ENCODE data around the gene ZNF474.

The ZNF474 gene

GRCh38 chr5:122192497-122193496 is 63.5 kb downstream of the ZNF474 start:
- Histone ChIP-seq H3K9me3 (ENCODE audit: control insufficient read depth in 2 of 2, low read length in 2 of 2) (no peaks in the 10 kb centered on the region), H3K27ac (ENCODE audit: low read depth in 2 of 2, low read length in 2 of 2) (no peak overlapping the region), H3K27me3 (ENCODE audit: control insufficient read depth in 2 of 2, insufficient read depth in 2 of 2, low read length in 2 of 2) (peaks cover 0 to 3% of the 10 kb centered on the region in 2 donors), H3K4me3 (ENCODE audit: low read length in 2 of 2) (no peak overlapping the region), H3K9ac (ENCODE audit: low read depth in 1 of 2, low read length in 2 of 2) (no peak overlapping the region), H3K36me3 (ENCODE audit: control insufficient read depth in 2 of 2, insufficient read depth in 2 of 2, low read length in 2 of 2) (no peaks in the 10 kb centered on the region), H3K4me1 (ENCODE audit: control insufficient read depth in 2 of 2, insufficient read depth in 2 of 2, low read length in 2 of 2) (peaks cover 0 to 3% of the 10 kb centered on the region in 2 donors)

DNA sequence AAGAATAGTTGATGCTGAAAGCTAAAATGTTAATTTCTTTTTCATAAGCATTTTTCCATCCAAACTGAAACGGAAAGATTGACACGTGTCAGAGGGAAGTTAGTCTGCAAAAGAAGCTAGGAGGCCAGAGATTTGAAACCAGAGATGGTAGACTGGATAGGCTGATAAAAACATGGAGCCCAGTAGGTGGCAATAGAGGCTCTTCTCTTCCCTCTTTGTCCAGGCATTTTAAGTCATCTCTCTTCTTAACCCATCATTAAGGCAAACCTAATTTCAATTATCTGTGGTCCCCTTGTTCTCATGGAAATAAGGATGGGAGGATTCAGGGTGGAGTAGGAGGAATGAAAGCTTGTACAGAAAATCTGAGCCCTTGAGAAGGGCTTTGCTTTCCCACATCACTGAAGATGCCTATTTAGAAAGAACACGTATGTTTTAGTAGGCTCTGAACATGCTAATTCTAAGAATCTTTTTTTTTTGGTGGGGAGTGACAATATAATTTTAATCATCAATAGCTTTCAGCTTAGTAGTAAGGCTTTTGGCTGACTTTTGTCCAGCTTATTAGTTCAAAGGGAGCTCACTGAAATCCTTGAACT is 66.6 kb downstream of the ZNF474 start:
- Histone ChIP-seq H3K4me1 (ENCODE audit: control insufficient read depth in 2 of 2, insufficient read depth in 2 of 2, low read length in 2 of 2) (no peaks in the 10 kb centered on the region), H3K4me3 (ENCODE audit: low read length in 2 of 2) (no peak overlapping the region), H3K27me3 (ENCODE audit: control insufficient read depth in 2 of 2, insufficient read depth in 2 of 2, low read length in 2 of 2) (peaks cover 0 to 3% of the 10 kb centered on the region in 2 donors), H3K9ac (ENCODE audit: low read depth in 1 of 2, low read length in 2 of 2) (no peak overlapping the region), H3K27ac (ENCODE audit: low read depth in 2 of 2, low read length in 2 of 2) (no peak overlapping the region), H3K9me3 (ENCODE audit: control insufficient read depth in 2 of 2, low read length in 2 of 2) (no peaks in the 10 kb centered on the region), H3K36me3 (ENCODE audit: control insufficient read depth in 2 of 2, insufficient read depth in 2 of 2, low read length in 2 of 2) (no peaks in the 10 kb centered on the region)

DNA sequence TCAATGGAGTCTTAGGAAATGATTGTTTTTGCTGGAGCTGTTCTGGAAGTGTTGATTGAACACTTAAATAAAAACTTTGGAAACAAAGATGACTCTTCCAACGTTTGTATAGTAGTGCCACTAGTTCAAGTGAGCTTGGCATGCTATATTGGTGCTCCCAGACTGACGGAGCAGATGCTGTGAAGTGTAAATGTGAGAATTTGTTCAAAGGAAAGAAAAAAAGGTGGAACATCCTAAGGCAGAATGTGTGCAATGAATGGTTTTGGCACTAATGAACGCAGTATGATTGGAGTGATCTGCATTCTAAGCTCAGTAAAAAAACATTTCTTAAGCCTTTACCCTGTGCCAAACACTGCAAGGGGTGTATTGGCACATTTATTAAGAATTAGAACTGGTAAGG is 69.8 kb downstream of the ZNF474 start:
- Histone ChIP-seq H3K4me1 (ENCODE audit: control insufficient read depth in 2 of 2, insufficient read depth in 2 of 2, low read length in 2 of 2) (no peaks in the 10 kb centered on the region), H3K36me3 (ENCODE audit: control insufficient read depth in 2 of 2, insufficient read depth in 2 of 2, low read length in 2 of 2) (no peaks in the 10 kb centered on the region), H3K4me3 (ENCODE audit: low read length in 2 of 2) (no peak overlapping the region), H3K9ac (ENCODE audit: low read depth in 1 of 2, low read length in 2 of 2) (no peak overlapping the region), H3K9me3 (ENCODE audit: control insufficient read depth in 2 of 2, low read length in 2 of 2) (no peaks in the 10 kb centered on the region), H3K27me3 (ENCODE audit: control insufficient read depth in 2 of 2, insufficient read depth in 2 of 2, low read length in 2 of 2) (peaks cover 0 to 3% of the 10 kb centered on the region in 2 donors), H3K27ac (ENCODE audit: low read depth in 2 of 2, low read length in 2 of 2) (no peak overlapping the region)

DNA sequence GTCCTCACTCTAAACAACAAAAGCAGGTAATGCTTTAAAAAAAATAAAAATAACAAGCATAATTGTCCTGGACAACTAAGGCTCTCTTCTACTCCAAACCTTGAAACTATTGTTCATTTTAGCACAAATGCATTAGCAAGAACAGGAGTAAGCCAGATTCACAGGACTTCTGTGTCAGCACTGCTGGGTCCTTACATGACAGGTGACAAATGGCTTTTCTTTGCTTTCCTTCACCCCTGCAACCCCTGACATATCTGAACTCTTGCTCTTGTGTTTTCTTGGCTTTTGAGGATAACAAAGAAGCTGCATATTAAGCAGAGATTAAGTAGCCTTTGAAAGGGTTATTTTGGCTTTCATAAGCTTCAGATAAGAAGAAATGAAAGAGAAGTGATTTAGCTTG is 71.1 kb downstream of the ZNF474 start:
- no peaks in the 10 kb centered on the region for H3K4me1 ChIP-seq (ENCODE audit: control insufficient read depth in 2 of 2, insufficient read depth in 2 of 2, low read length in 2 of 2)

GRCh38 chr5:122200865-122201264 is 71.5 kb downstream of the ZNF474 start:
- Histone ChIP-seq H3K27me3 (ENCODE audit: control insufficient read depth in 2 of 2, insufficient read depth in 2 of 2, low read length in 2 of 2) (peaks cover 0 to 3% of the 10 kb centered on the region in 2 donors), H3K4me1 (ENCODE audit: control insufficient read depth in 2 of 2, insufficient read depth in 2 of 2, low read length in 2 of 2) (no peaks in the 10 kb centered on the region), H3K9me3 (ENCODE audit: control insufficient read depth in 2 of 2, low read length in 2 of 2) (no peaks in the 10 kb centered on the region), H3K36me3 (ENCODE audit: control insufficient read depth in 2 of 2, insufficient read depth in 2 of 2, low read length in 2 of 2) (no peaks in the 10 kb centered on the region), H3K9ac (ENCODE audit: low read depth in 1 of 2, low read length in 2 of 2) (no peak overlapping the region), H3K27ac (ENCODE audit: low read depth in 2 of 2, low read length in 2 of 2) (no peak overlapping the region), H3K4me3 (ENCODE audit: low read length in 2 of 2) (no peak overlapping the region)

More for the DNA sequence above, 71.1 kb downstream of the ZNF474 start:
- H3K9me3 ChIP-seq (ENCODE audit: control insufficient read depth in 2 of 2, low read length in 2 of 2), result no peaks in the 10 kb centered on the region
- no peak overlapping the region for H3K9ac ChIP-seq (ENCODE audit: low read depth in 1 of 2, low read length in 2 of 2)
- no peak overlapping the region for H3K4me3 ChIP-seq (ENCODE audit: low read length in 2 of 2)
- H3K27ac ChIP-seq (ENCODE audit: low read depth in 2 of 2, low read length in 2 of 2), result no peak overlapping the region
- no peaks in the 10 kb centered on the region for H3K36me3 ChIP-seq (ENCODE audit: control insufficient read depth in 2 of 2, insufficient read depth in 2 of 2, low read length in 2 of 2)
- peaks cover 0 to 3% of the 10 kb centered on the region in 2 donors for H3K27me3 ChIP-seq (ENCODE audit: control insufficient read depth in 2 of 2, insufficient read depth in 2 of 2, low read length in 2 of 2)

- no peak overlapping the region for H3K27ac ChIP-seq (ENCODE audit: low read depth in 2 of 2, low read length in 2 of 2)
- H3K27me3 ChIP-seq (ENCODE audit: control insufficient read depth in 2 of 2, insufficient read depth in 2 of 2, low read length in 2 of 2), result peaks cover 0 to 3% of the 10 kb centered on the region in 2 donors
- H3K9ac ChIP-seq (ENCODE audit: low read depth in 1 of 2, low read length in 2 of 2), result no peak overlapping the region
These were observed 72.0 kb downstream of the ZNF474 start for GRCh38 chr5:122201365-122201764.

GRCh38 chr5:122202952-122203351 is 73.6 kb downstream of the ZNF474 start:
- H3K27me3 ChIP-seq (ENCODE audit: control insufficient read depth in 2 of 2, insufficient read depth in 2 of 2, low read length in 2 of 2), result no peaks in the 10 kb centered on the region
- H3K4me3 ChIP-seq (ENCODE audit: low read length in 2 of 2), result no peak overlapping the region
- H3K4me1 ChIP-seq (ENCODE audit: control insufficient read depth in 2 of 2, insufficient read depth in 2 of 2, low read length in 2 of 2), result no peaks in the 10 kb centered on the region
- no peak overlapping the region for H3K27ac ChIP-seq (ENCODE audit: low read depth in 2 of 2, low read length in 2 of 2)
- H3K36me3 ChIP-seq (ENCODE audit: control insufficient read depth in 2 of 2, insufficient read depth in 2 of 2, low read length in 2 of 2), result no peaks in the 10 kb centered on the region
- H3K9ac ChIP-seq (ENCODE audit: low read depth in 1 of 2, low read length in 2 of 2), result no peak overlapping the region
- H3K9me3 ChIP-seq (ENCODE audit: control insufficient read depth in 2 of 2, low read length in 2 of 2), result no peaks in the 10 kb centered on the region

More at GRCh38 chr5:122201365-122201764, 72.0 kb downstream of the ZNF474 start:
- H3K36me3 ChIP-seq (ENCODE audit: control insufficient read depth in 2 of 2, insufficient read depth in 2 of 2, low read length in 2 of 2), result no peaks in the 10 kb centered on the region
- H3K9me3 ChIP-seq (ENCODE audit: control insufficient read depth in 2 of 2, low read length in 2 of 2), result no peaks in the 10 kb centered on the region
- no peaks in the 10 kb centered on the region for H3K4me1 ChIP-seq (ENCODE audit: control insufficient read depth in 2 of 2, insufficient read depth in 2 of 2, low read length in 2 of 2)
- H3K4me3 ChIP-seq (ENCODE audit: low read length in 2 of 2), result no peak overlapping the region
